Activated CD8-positive, alpha-beta memory T cell treated with anti-CD3 and anti-CD28 coated beads for 4 hours (primary cell): ENCODE results near the gene MFRP.

Experiments used
- DNase-seq, 2 donors: peaks; one replicate each; pipeline ENCODE4 v3.0.0-alpha.2; 2020; ENCODE audit warnings: low read depth in 2 of 2

MFRP gene

GRCh38 chr11:119338965-119339588 lies 7.4 kb downstream of the MFRP start:
- DNase-seq: no peak

GRCh38 chr11:119338318-119338890 lies 8.1 kb downstream of the MFRP start:
- DNase-seq: peak in 1 of 2 donors; percentile 36

GRCh38 chr11:119337581-119338317 lies 8.8 kb downstream of the MFRP start:
- DNase-seq: no peak

GRCh38 chr11:119336744-119337469 lies 9.6 kb downstream of the MFRP start:
- no peak for DNase-seq

- DNase-seq: no peak
Measured at GRCh38 chr11:119335655-119336543, 10.6 kb downstream of the MFRP start.

- no peak for DNase-seq
Measured at GRCh38 chr11:119335091-119335654, 11.3 kb downstream of the MFRP start.

- peak; percentile 87 to 92 for DNase-seq
Measured at GRCh38 chr11:119334174-119334930, 12.2 kb downstream of the MFRP start, which contains the start of gene RNF26. RNF26 (plus strand) TSS chr11:119334527; CDS start chr11:119335123, 596 bp downstream.

- DNase-seq: no peak
Measured at GRCh38 chr11:119332111-119332765, 14.3 kb downstream of the MFRP start.

- DNase-seq: no peak
Measured at GRCh38 chr11:119330237-119330636, 16.3 kb downstream of the MFRP start.

GRCh38 chr11:119329320-119329719 lies 17.2 kb downstream of the MFRP start:
- no peak for DNase-seq

- no peak for DNase-seq
Measured at GRCh38 chr11:119324189-119324588, 22.3 kb downstream of the MFRP start.

GRCh38 chr11:119323532-119324033 lies 22.9 kb downstream of the MFRP start:
- peak; percentile 43 to 62 for DNase-seq

- DNase-seq: no peak
Measured at GRCh38 chr11:119322921-119323531, 23.5 kb downstream of the MFRP start.

GRCh38 chr11:119322360-119322739 lies 24.2 kb downstream of the MFRP start:
- no peak for DNase-seq

- DNase-seq: no peak
Measured at GRCh38 chr11:119320776-119321524, 25.6 kb downstream of the MFRP start.

- DNase-seq: no peak
Measured at GRCh38 chr11:119320240-119320775, 26.2 kb downstream of the MFRP start.

GRCh38 chr11:119319700-119320239 lies 26.7 kb downstream of the MFRP start:
- DNase-seq: no peak
